NCI-H1694 treated with DMSO at 0.1 percent for 48 hours (cell line): Measurements from ENCODE around the gene CDC34.
"Not testable (repeated sequence)": the region's sequence is repeated elsewhere in the genome, so short reads cannot be mapped to it uniquely, and the experiment has no call there.

Source experiments
- DNase-seq: peaks from one replicate; lab custom pipeline; 2025; lab: John Stamatoyannopoulos, UW

CDC34 gene

DNA sequence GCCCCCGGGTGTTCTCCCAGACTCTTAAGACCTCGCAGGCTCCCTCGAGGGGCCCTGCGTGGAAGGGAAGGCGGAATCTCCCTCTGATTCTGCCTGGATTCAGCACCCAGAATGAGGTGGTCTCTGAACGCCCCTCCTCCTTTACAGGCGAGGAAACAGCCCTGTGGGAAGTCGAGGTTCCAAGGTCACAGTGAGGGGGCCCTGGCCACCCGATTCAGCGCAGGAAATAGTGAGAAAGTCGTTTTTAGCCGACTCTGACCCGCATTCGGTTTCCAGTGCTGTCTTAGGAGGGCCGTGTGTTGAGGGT is 41.9 kb downstream of the CDC34 start:
- no peak for DNase-seq

DNA sequence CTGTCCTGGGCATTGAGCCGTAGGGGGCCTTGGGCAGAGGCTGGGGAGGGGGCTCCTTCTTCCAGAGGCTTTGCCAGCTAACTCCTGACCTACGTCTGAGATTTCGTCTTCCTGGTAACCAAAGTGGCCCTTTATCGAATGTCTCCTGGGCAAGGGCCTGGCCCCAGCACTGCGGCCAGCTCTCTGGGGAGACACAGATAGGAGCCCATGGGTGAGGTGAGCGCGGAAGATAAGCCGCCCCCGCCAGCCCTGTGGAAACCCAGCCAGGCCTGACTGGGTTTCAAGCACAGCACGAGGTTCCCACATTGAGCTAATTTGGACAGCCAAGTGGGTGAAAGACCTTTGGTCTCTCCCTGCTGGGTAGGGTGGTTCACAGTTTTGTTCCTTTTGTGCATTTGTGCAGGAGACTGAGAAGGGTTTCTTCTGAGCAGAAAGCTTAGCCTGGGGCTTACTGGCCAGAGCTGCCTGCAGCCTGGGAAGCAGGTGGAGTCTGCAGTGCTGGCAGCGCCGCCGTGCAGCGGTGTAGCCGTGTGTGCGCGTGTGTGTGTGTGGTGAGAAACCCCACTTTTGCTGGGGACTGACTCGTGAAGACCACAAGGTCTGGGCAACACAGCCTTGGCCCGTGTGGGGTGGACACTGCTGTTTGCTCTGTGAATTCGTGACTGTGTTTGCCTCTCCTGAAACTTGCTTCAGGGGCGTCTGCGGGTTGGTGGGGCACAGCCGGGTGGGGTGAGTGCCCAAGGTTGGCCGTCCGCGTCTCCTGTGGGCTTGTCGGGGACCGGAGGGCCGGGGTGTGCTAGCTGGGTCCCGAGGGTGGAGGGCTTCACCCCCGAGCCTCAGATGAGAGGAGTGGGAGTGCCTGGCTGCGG is 43.3 kb downstream of the CDC34 start:
- DNase-seq, result no peak

DNA sequence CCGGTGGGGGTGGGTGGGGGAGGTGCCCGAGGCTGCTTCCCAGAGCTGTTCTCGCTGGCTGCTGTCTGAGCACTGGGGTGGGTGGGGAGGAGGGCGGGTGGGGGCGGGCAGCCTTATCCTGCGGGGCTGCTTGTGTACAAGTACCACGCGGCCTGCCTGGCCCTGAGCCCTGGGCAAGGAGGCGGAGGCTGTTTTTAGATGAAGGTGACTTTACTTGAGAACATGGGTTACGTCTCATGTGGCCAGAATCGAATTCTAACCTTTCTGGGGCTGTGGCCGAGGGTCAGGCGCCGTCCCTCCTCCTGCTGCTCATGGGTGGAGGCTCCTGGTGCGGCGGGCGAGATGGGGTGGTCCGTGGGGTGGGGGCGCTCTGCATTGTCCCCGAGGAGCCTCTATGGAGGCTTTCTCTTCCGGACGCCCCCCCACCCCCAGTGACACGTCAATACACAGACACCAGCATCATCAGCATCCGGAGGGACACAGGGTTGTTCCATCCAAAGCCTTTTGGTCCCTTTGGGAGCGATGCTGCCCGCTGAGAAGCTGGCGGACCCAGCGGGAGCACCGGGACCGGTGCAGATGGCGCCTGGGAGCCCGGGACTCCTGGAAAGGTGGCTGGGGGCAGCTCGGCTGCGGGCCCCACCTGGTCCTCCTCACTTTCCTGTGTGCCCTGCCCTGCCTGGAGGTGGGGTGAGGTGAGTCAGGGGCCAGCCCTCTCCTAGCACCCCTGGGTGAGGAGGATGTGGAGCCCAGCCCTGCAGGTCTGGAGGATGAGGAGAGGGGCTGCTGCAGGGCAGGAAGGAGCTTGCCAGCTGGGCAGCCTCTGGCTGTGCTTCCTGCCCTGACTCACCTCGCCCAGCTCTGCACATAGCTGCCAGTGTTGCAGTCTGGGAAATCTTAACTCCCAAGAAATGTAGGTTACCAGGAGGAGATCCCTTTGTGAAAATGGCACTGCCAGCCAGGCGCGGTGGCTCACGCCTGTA is 44.3 kb downstream of the CDC34 start:
- no peak for DNase-seq

DNA sequence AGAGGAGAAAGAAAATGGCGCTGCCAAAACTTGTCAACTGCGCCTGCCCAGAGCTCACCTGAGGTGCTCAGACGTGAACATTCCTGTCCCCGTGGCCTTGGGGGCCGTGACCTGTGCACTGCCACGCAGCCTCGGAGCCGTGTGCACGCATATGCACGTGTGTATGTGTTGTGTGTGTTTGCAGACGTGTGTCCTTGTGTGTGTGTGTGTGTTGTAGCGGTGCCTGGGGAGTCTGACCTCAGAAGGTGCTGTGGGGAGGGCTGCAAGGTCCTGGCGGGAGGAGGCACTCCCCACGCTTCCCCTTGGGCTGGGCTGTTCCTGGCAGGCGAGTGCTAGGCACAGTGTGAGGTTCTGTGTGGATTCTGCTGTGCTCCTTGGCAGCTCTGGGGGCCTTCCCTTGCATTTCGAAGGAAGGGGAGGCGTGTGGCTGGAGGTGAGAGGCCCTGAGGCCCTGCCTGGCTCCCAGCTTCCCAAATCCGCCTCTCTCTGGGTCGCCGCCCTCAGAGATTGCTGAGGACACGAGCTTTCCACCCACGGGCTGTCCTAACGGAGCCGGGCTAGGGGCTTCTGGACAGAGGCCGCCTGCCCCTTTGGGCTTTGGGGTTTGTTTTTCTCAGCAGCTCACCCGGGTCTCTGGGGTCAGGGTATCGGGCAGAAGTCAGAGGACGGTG is 45.3 kb downstream of the CDC34 start:
- no peak for DNase-seq

DNA sequence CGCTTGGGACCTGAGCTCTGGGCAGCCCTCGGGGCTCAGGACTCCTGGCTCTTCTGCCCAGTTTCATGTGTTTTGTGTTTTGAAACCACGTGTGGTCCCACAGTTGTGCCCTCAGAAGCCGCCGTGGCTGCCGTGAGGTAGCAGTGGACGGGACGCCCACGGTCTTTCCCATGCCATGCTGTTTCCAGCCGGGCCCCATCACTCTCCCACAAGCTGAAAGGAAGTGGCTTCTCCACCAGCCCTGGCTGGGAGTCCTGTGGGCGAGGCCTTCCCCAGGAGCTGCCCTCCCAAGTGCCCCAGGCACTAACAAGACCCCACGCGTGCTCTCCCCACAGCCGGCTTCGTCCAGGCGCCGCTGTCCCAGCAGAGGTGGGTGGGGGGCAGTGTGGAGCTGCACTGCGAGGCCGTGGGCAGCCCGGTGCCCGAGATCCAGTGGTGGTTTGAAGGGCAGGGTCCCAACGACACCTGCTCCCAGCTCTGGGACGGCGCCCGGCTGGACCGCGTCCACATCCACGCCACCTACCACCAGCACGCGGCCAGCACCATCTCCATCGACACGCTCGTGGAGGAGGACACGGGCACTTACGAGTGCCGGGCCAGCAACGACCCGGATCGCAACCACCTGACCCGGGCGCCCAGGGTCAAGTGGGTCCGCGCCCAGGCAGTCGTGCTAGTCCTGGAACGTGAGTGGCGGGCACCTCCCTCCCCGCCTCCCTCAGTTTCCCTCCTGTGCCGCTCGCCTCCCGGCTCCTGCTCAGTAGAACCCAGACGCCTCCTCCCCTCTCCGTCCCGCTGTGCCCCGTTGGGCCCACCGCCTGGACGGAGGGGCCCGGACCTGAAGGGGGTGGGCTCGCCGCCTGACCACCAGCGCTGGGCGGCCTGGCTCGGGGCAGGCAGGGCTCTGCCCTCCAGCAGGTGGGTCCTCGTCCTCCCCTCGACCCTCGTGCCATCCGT is 46.2 kb downstream of the CDC34 start:
- no peak for DNase-seq

DNA sequence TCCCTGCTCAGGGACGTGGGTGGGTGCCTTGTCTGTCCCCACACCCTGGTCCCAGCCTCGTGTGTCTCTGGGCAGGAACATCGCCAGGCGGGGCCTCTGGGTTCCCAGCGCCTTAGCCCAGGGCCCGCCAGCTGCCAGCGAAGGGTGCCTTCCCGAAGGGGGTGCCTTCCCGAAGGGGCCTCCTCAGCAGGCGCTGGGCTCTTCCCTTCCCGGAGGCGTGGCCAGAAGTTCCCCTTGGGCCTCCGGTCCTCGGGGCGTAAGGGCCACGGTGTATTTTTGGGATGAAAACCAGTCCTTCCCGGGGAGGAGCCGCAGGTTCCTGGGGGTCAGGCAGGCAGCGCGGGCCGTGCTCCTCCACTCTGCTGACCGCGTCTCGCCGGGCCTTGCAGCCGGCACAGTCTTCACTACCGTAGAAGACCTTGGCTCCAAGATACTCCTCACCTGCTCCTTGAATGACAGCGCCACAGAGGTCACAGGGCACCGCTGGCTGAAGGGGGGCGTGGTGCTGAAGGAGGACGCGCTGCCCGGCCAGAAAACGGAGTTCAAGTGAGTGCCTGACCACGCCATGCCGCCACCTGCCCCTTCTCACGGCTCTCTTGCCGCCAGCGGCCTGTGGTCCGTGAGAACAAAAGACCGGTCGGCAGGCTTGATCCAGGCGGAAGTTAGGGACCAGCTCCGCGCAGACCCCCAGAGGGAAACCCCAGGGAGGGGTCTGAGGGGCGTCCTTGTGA is 47.7 kb downstream of the CDC34 start:
- DNase-seq, result no peak

DNA sequence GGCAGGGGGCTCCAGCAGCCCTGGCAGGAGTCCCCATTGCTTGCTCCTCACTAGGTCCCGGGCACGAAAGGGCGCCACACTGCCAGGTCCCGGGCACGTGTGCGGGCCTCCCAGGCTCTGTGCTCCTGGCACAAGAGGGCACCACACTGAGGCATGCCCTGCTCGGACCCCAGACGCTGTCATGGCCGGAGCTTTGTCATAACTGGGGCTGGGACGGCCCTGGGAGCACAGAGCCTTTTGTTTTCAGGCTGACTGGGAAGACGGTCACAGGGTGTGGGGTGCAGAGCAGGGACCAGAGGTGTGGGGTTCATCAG is 48.2 kb downstream of the CDC34 start:
- DNase-seq, result no peak

DNA sequence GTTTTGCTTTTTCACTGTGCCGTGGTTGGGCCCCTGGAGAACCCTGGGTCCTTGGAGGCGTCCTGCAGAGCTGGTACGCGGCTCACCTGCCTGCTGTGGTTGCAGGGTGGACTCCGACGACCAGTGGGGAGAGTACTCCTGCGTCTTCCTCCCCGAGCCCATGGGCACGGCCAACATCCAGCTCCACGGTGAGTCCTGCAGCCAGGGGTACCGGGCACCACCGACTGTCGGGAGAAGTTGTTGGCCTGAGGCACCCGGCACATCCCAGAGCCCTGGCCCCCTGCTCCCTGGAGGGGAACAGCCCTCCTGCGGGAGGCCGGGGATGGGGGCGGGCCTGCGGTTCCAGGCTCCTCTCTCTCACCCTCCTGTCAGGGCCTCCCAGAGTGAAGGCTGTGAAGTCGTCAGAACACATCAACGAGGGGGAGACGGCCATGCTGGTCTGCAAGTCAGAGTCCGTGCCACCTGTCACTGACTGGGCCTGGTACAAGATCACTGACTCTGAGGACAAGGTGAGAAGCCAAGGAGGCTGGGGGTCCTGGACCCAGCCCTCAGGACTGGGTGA is 48.8 kb downstream of the CDC34 start:
- DNase-seq, result no peak

DNA sequence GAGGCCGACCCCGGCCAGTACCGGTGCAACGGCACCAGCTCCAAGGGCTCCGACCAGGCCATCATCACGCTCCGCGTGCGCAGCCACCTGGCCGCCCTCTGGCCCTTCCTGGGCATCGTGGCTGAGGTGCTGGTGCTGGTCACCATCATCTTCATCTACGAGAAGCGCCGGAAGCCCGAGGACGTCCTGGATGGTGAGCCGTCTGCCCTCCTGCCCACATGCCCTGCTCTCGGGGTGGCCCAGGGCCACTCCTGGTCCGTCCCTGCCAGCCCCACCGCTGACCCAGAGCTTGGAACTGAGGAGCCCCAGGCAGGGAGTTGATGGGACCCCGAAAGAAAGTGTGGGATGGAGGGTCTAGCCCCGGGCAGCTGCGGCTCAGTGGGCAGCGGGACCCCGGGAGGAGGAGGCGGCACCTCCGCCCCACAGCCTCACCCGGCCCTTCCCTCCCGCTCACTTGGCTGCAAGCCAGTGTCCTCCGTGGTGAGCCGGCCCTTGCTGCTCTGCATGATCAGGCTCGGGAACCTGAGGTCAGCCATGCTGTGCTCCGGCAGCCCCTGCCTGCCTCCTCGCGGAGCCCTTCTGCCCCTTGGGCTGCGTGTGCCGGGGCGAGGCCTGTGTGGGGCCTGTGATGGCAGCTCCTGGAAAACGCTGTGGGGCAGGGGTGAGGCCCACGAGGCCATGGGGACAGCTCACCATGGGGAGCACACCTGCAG is 50.0 kb downstream of the CDC34 start:
- no peak for DNase-seq

DNA sequence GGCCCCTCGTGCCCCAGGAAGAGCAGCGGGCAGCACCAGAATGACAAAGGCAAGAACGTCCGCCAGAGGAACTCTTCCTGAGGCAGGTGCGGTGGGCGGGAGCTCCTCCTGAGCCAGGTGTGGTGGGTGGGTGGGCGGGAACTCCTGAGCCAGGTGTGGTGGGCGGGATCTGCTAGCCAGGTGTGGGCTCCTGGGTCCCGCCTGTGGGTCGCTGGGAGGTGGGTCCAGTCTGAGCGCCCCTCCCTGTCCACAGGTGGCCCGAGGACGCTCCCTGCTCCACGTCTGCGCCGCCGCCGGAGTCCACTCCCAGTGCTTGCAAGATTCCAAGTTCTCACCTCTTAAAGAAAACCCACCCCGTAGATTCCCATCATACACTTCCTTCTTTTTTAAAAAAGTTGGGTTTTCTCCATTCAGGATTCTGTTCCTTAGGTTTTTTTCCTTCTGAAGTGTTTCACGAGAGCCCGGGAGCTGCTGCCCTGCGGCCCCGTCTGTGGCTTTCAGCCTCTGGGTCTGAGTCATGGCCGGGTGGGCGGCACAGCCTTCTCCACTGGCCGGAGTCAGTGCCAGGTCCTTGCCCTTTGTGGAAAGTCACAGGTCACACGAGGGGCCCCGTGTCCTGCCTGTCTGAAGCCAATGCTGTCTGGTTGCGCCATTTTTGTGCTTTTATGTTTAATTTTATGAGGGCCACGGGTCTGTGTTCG is 51.1 kb downstream of the CDC34 start:
- no peak for DNase-seq

DNA sequence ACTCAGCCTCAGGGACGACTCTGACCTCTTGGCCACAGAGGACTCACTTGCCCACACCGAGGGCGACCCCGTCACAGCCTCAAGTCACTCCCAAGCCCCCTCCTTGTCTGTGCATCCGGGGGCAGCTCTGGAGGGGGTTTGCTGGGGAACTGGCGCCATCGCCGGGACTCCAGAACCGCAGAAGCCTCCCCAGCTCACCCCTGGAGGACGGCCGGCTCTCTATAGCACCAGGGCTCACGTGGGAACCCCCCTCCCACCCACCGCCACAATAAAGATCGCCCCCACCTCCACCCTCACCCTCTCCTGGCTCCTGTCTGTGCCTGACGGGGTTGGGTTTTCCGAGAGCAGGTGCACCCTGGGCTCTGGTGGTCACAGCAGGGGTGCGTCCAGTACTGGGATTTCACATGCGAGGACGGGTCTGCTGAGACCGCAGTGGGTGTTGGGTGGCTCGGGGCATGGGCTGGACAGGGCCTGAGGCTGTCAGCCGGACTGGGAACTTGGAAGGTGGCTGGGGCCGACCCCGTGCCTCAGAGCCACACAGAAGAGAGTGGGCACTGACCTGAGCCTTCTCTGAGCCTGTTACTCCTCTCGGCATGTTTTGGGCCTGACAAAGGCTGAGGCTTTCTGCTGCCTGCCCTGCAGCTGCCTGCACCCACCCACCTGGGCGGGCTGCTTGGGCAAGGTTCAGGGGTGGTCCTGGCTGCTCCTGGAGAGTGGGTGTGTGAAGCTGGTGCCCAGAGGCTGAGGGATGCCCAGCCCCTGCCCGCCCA is 51.8 kb downstream of the CDC34 start:
- no peak for DNase-seq

DNA sequence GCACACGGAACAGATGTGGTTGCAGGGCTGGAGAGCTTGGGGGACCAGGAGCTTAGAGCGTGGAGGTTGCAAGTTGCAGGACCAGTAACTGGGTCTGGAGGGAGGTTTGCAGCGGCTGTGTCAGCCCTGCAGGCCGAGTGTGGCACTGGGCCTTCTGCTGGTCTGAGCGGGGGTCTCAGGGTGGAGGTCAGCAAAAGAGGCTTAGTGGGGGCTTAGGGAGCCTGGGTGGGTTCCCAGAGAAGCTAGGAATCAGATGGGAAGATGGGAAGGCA is 52.3 kb downstream of the CDC34 start:
- DNase-seq, result no peak

DNA sequence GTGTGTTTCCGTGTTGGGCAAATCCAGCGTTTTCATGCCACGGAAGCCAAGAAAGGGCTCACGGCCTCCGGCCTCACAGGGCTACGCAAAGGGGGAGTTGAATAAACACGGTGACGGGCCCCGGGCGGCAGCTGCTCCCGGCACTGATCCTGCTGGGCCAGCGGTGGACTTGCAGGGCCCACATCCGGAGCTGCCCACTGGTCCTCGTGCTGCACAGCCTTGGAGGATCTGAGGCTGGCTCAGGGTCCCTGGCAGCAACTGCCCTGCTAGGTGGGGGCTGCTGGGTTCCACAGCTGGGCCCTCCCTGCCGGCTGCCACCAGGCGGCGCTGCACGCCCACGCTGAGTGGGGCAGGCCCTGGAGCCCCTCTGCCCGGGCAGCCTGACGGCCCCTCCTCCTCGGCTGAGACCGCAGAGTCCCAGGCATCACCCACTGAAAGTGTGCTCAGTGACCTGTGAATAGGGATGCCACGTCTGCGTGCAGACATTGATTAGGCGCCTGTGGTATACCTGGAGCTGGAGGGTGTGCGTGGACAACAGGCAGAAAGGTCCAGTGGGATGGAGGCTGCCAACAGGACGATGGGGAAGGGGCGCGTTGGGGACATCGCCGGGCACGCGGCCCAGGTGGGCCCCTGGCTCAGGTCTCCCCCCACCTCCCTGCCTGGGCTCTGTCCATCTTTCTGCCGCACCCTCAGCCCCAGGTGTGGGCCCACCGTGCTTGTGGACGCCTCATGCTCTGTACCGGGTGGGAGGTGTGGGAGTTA is 52.9 kb downstream of the CDC34 start:
- peak; percentile 9 for DNase-seq

DNA sequence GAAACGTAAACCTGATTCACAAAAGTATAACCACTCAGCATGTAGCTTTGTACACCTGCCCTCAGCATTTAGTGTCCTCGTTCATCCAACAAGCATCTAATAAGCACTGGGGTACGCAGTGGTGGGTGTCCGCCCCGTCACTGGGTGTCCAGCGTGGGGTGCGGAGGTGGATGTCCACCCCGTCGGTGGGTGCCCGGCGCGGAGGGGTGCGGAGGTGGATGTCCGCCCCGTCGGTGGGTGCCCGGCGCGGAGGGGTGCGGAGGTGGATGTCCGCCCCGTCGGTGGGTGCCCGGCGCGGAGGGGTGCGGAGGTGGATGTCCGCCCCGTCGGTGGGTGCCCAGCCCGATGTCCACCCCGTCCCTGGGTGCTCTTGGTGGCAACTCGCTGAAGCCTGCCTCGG is 53.6 kb downstream of the CDC34 start:
- not testable (repeated sequence) for DNase-seq

DNA sequence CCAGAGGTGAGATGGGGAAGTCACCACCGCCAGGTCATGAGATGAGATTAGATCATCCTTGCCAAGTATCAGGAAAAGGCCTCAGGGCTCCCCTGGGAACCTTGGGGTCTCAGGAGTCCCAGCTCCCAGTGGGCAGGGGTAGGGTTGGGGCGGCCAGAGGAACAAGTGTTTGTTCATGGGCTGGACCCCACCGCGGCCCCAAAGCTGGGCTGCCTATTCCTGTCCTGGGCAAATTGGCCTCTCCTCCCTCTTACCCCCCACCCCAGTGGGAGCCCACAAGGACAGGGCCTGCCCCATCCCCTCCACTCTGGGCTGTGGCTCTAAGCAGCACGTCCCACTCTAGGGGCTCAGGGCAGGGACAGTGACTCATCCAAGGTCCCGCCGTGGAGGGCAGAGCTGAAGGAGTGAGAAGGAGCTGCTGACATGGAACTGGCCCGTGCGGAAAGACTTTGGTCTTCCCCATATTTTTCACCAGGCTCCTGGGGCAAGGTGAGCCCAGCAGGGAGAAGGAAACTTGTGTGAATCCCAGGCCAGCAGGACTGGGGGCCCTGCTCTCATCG is 54.1 kb downstream of the CDC34 start:
- no peak for DNase-seq

DNA sequence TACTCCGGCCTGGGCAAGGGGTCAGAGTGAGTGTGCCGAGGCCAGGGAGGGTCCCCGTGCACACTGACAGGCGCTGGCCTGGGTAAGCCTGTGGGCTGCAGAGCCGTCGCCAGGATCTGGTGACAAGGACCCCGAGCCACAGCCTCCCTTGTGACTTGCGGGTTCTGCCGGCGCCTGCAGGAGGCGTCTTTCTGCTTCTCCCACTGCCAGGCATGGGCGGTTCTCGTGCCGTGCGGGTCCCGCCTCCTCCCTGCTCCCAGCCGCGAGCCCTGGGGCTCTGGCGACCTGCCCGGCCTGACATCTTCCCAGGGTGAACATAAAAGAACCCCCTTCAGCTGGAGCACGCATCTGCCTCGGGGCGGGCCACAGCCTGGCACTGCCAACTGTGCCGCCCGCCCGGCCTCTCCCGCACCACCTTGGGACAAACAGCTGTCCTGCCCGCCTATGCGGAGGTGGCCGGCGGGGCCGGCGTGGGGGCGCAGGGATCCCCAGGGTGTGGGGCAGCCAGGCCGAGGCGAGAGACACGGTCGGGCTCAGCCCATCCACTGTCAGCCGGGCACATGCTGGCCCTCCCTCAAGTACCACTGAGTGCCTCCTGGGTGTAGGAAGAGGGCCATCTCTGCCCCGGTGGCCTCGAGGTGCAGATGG is 56.7 kb downstream of the CDC34 start:
- peak; percentile 87 for DNase-seq
